DND-41 (cell line): ENCODE measurements around the gene OGFOD1.

Experiments used
- ATAC-seq: fragments of 200-7000 bp; cut with Tn5 transposase; 3 replicates; pipeline ENCODE4 v1.9.1; 2021; ENCODE audit warnings: low read depth; ENCODE audit not compliant: insufficient read depth
- DNase-seq: peaks from one replicate; pipeline ENCODE4 v3.0.0-alpha.2; 2020
- H2AFZ ChIP-seq: 2 replicates; pipeline ENCODE4 v1.6.0; 2012; ENCODE audit warnings: low read depth, low read length
- H3K27ac ChIP-seq: 2 replicates; pipeline ENCODE4 v1.5.1; 2012; ENCODE audit warnings: low read length, inconsistent platforms
- H3K27me3 ChIP-seq: fragments of 200-600 bp; sonication (generic); 2 replicates; pipeline ENCODE4 v1.6.0; 2012; ENCODE audit warnings: low read length, mild to moderate bottlenecking, inconsistent platforms; ENCODE audit not compliant: insufficient read depth, poor library complexity
- H3K36me3 ChIP-seq: 2 replicates; pipeline ENCODE4 v1.5.1; 2012; ENCODE audit warnings: low read length, inconsistent platforms; ENCODE audit not compliant: insufficient read depth
- H3K4me1 ChIP-seq: 2 replicates; pipeline ENCODE4 v1.5.1; 2012; ENCODE audit warnings: mild to moderate bottlenecking, low read length; ENCODE audit not compliant: insufficient read depth
- H3K4me2 ChIP-seq: 2 replicates; pipeline ENCODE4 v1.6.0; 2012; ENCODE audit warnings: mild to moderate bottlenecking, moderate library complexity, low read length, inconsistent platforms; ENCODE audit not compliant: insufficient read depth
- H3K4me3 ChIP-seq, 2 experiments: fragments of 200-600 bp in 1 of 2; shearing (Covaris generic) in 1 of 2; 2 replicates each; pipeline ENCODE4 v1.5.1; 2012 to 2016; ENCODE audit warnings: inconsistent platforms in 2 of 2, low read length in 2 of 2, mild to moderate bottlenecking in 2 of 2, low read depth in 1 of 2, moderate library complexity in 1 of 2
- H3K79me2 ChIP-seq: 2 replicates; pipeline ENCODE4 v1.6.0; 2012; ENCODE audit warnings: low read length, inconsistent platforms; ENCODE audit not compliant: insufficient read depth
- H3K9ac ChIP-seq: 2 replicates; pipeline ENCODE4 v1.6.0; 2012; ENCODE audit warnings: low read depth, mild to moderate bottlenecking, inconsistent platforms, low read length, moderate library complexity
- H3K9me3 ChIP-seq: 2 replicates; pipeline ENCODE4 v1.5.1; 2012; ENCODE audit warnings: low read length, moderate library complexity, mild to moderate bottlenecking, inconsistent platforms; ENCODE audit not compliant: insufficient read depth, severe bottlenecking
- H4K20me1 ChIP-seq: 2 replicates; pipeline ENCODE4 v1.6.0; 2012; ENCODE audit warnings: low read length; ENCODE audit not compliant: insufficient read depth
- EZH2 ChIP-seq: IDR thresholded peaks from 3 replicates; pipeline ENCODE4 v1.6.1; 2012; ENCODE audit warnings: borderline replicate concordance, low read depth, mild to moderate bottlenecking, moderate library complexity, low read length, inconsistent platforms; ENCODE audit not compliant: severe bottlenecking
- TF ChIP-seq, protein P1 (sequence below): IDR thresholded peaks from 2 replicates; pipeline ENCODE4 v1.5.1; 2012; ENCODE audit warnings: borderline replicate concordance, low read length, moderate library complexity, mild to moderate bottlenecking; ENCODE audit not compliant: poor library complexity, severe bottlenecking; ENCODE audit errors: extremely low read depth

Gene OGFOD1

DNA sequence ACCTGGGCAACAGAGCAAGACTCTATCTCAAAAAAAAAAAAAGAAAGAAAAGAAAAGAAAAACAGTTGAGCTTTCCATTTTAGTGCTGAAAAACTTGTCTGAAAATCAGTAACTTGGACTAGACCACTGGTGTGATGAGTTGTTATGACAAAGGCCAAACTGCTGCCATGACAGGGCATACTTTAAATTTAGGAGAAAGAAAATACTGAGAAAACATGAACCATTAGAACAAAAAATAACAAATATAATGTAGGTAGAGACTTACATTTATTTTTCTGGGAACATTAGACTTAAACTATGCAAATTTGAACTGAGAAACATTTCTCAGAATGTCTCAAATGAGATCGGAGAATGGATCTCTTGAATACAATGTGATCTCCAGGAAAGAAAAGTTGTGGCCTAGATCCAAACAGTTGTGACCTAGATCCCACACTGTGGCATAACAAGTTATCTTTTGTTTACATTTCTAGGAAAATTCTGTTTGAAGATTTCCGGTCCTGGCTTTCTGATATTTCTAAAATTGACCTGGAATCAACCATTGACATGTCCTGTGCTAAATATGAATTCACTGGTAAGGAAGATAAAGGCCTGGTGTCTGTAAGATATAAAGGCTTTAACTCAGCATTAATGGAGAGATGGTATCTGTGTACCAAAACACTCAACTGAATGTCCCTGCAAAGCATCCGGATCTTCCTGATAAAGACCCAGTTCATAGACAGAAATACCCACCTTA is 10.9 kb downstream of the OGFOD1 start:
- Histone ChIP-seq H4K20me1 (no peaks in the 10 kb centered on the region), H3K9ac (no peak overlapping the region), H3K79me2 (no peaks in the 10 kb centered on the region), H3K36me3 (peaks cover 80% of the 10 kb centered on the region), H2AFZ (no peak overlapping the region), H3K4me3 (no peak overlapping the region), H3K4me2 (no peak overlapping the region), H3K4me1 (no peaks in the 10 kb centered on the region), H3K27me3 (no peaks in the 10 kb centered on the region), H3K27ac (no peak overlapping the region), H3K9me3 (no peaks in the 10 kb centered on the region)
- DNase-seq (no peak), ATAC-seq (no peak)
- TF ChIP-seq, protein P1, sequence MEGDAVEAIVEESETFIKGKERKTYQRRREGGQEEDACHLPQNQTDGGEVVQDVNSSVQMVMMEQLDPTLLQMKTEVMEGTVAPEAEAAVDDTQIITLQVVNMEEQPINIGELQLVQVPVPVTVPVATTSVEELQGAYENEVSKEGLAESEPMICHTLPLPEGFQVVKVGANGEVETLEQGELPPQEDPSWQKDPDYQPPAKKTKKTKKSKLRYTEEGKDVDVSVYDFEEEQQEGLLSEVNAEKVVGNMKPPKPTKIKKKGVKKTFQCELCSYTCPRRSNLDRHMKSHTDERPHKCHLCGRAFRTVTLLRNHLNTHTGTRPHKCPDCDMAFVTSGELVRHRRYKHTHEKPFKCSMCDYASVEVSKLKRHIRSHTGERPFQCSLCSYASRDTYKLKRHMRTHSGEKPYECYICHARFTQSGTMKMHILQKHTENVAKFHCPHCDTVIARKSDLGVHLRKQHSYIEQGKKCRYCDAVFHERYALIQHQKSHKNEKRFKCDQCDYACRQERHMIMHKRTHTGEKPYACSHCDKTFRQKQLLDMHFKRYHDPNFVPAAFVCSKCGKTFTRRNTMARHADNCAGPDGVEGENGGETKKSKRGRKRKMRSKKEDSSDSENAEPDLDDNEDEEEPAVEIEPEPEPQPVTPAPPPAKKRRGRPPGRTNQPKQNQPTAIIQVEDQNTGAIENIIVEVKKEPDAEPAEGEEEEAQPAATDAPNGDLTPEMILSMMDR = no peak
- TF ChIP-seq EZH2 = no peak

DNA sequence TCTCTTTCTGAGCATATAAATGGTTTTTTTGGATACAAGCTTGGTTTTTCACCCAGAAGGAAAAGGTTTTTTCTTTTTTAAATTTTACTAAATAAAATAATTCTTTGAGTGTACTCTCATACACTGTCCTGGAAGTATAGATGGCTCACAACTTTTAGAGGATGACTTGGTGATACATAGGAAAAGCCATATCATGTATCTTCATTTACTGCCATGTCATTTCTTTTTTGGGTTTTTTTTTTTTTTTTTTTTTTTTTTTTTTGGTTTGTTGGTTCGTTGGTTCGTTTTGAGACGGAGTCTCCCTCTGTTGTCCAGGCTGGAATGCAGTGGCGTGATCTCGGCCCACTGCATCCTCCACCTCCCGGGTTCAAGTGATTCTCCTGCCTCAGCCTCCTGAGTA is 11.8 kb downstream of the OGFOD1 start:
- Histone ChIP-seq H4K20me1 (no peaks in the 10 kb centered on the region), H3K4me1 (no peaks in the 10 kb centered on the region), H3K4me3 (no peak overlapping the region), H3K27ac (no peak overlapping the region), H3K4me2 (no peak overlapping the region), H3K9me3 (no peaks in the 10 kb centered on the region), H2AFZ (no peak overlapping the region), H3K27me3 (no peaks in the 10 kb centered on the region), H3K36me3 (peaks cover 82% of the 10 kb centered on the region), H3K9ac (no peak overlapping the region), H3K79me2 (no peaks in the 10 kb centered on the region)
- DNase-seq = no peak
- no peak for ATAC-seq
- no peak for TF ChIP-seq EZH2
- TF ChIP-seq, protein P1 = no peak

DNA sequence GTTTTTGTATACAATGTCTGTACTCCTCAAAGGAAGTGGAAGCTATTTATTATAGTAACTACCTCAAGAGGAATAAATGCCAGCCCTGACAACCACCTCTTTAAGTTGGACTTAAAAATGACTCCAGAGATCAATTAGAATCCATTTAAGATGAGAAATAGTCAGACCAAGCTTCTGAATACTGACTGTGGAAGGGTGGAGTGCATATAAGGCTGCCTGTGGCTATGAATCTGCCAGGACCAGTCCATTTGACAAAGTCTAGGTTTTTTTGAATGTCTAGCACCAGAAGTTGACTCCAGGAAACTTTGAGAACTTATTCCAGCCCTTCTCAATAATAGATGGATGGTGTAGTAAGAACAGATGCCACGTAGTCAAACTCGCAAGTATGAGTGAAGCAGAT is 15.0 kb downstream of the OGFOD1 start:
- DNase-seq (no peak), ATAC-seq (no peak)
- Histone ChIP-seq H3K36me3 (peaks cover 82% of the 10 kb centered on the region), H3K4me3 (no peak overlapping the region), H3K4me1 (no peaks in the 10 kb centered on the region), H3K4me2 (no peak overlapping the region), H3K27ac (no peak overlapping the region), H4K20me1 (no peaks in the 10 kb centered on the region), H3K27me3 (no peaks in the 10 kb centered on the region), H2AFZ (no peak overlapping the region), H3K9me3 (no peaks in the 10 kb centered on the region), H3K9ac (no peak overlapping the region), H3K79me2 (no peaks in the 10 kb centered on the region)
- TF ChIP-seq, protein P1 = no peak
- TF ChIP-seq EZH2 = no peak
